Measurements from ENCODE around the gene BOK. TPM values are rescaled to one million over a fixed set of nuclear protein-coding genes. Genes with fewer than 3 reads are reported as not detected.

BOK gene
- total RNA-seq, 1 donor from 2014 or later = 6.9 TPM

- no peak for DNase-seq (ENCODE audit: low read depth, low spot score)
- TF ChIP-seq CTCF (conservative IDR thresholded peaks at IDR 0.05) = no peak
- no peaks in the 10 kb centered on the region for H3K36me3 Mint-ChIP-seq (ENCODE audit: low read depth)
- no peaks in the 10 kb centered on the region for H3K9me3 Mint-ChIP-seq
- H3K4me3 Mint-ChIP-seq = no peak overlapping the region
- no peak overlapping the region for H3K27ac Mint-ChIP-seq (ENCODE audit: unreplicated experiment)
- H3K4me1 Mint-ChIP-seq = peaks cover 30% of the 10 kb centered on the region
- H3K27me3 Mint-ChIP-seq (ENCODE audit: low read depth) = peaks cover 23% of the 10 kb centered on the region
Observed at GRCh38 chr2:241535871-241536655, 22.5 kb upstream of the BOK start.

- TF ChIP-seq CTCF (conservative IDR thresholded peaks at IDR 0.05) = no peak
- Mint-ChIP-seq H3K4me1 (peaks cover 30% of the 10 kb centered on the region), H3K36me3 (ENCODE audit: low read depth) (no peaks in the 10 kb centered on the region), H3K9me3 (no peaks in the 10 kb centered on the region), H3K27me3 (ENCODE audit: low read depth) (peaks cover 42% of the 10 kb centered on the region), H3K4me3 (no peak overlapping the region), H3K27ac (ENCODE audit: unreplicated experiment) (no peak overlapping the region)
- no peak for DNase-seq (ENCODE audit: low read depth, low spot score)
Observed at GRCh38 chr2:241538838-241539615, 19.5 kb upstream of the BOK start.

- no peak for DNase-seq (ENCODE audit: low read depth, low spot score)
- Mint-ChIP-seq H3K27ac (ENCODE audit: unreplicated experiment) (no peak overlapping the region), H3K27me3 (ENCODE audit: low read depth) (peaks cover 42% of the 10 kb centered on the region), H3K9me3 (no peaks in the 10 kb centered on the region), H3K4me3 (no peak overlapping the region), H3K36me3 (ENCODE audit: low read depth) (no peaks in the 10 kb centered on the region), H3K4me1 (peaks cover 24% of the 10 kb centered on the region)
- no peak for TF ChIP-seq CTCF (conservative IDR thresholded peaks at IDR 0.05)
Observed at GRCh38 chr2:241539616-241540374, 18.8 kb upstream of the BOK start.

GRCh38 chr2:241540401-241540770 is 18.2 kb upstream of the BOK start:
- TF ChIP-seq CTCF (conservative IDR thresholded peaks at IDR 0.05) = no peak
- H3K9me3 Mint-ChIP-seq = no peaks in the 10 kb centered on the region
- H3K27ac Mint-ChIP-seq (ENCODE audit: unreplicated experiment) = no peak overlapping the region

GRCh38 chr2:241540771-241541561 is 17.6 kb upstream of the BOK start:
- Mint-ChIP-seq H3K27ac (ENCODE audit: unreplicated experiment) (no peak overlapping the region), H3K36me3 (ENCODE audit: low read depth) (no peaks in the 10 kb centered on the region), H3K4me1 (peaks cover 16% of the 10 kb centered on the region), H3K9me3 (no peaks in the 10 kb centered on the region), H3K27me3 (ENCODE audit: low read depth) (peaks cover 42% of the 10 kb centered on the region), H3K4me3 (peak overlapping the region; percentile 33)
- DNase-seq (ENCODE audit: low read depth, low spot score) = peak; percentile 40
- no peak for TF ChIP-seq CTCF (conservative IDR thresholded peaks at IDR 0.05)

More at GRCh38 chr2:241540401-241540770, 18.2 kb upstream of the BOK start:
- Mint-ChIP-seq H3K4me1 (peaks cover 19% of the 10 kb centered on the region), H3K27me3 (ENCODE audit: low read depth) (peaks cover 42% of the 10 kb centered on the region), H3K4me3 (peak overlapping the region; percentile 33), H3K36me3 (ENCODE audit: low read depth) (no peaks in the 10 kb centered on the region)
- no peak for DNase-seq (ENCODE audit: low read depth, low spot score)
